Upper lobe of left lung (tissue), 6 donors: ENCODE results near the gene SPRED1. TPM values are rescaled to one million over a fixed set of nuclear protein-coding genes. Genes with fewer than 3 reads are reported as not detected.
"Not testable (repeated sequence)": the region's sequence is repeated elsewhere in the genome, so short reads cannot be mapped to it uniquely, and the experiment has no call there.

Source experiments
- ATAC-seq, 2 donors: fragments of 200-7000 bp; cut with Tn5 transposase; one replicate each; pipeline ENCODE4 v1.9.1; 2022; ENCODE audit warnings: mild to moderate bottlenecking in 2 of 2, moderate library complexity in 2 of 2; ENCODE audit not compliant: low FRiP score in 2 of 2
- DNase-seq, 2 donors: peaks; one replicate each; pipeline ENCODE4 v3.0.0-alpha.2; 2019 to 2020
- H3K27ac ChIP-seq, 4 donors: fragments of 200-600 bp; sonication (generic); one replicate each; pipeline ENCODE4 v1.5.1; 2016 to 2019
- H3K27me3 ChIP-seq, 4 donors: fragments of 200-600 bp; sonication (generic); one replicate each; pipeline ENCODE4 v1.5.1; 2017 to 2019
- H3K36me3 ChIP-seq, 4 donors: fragments of 200-600 bp; sonication (generic); one replicate each; pipeline ENCODE4 v1.5.1; 2016 to 2019
- H3K4me1 ChIP-seq, 4 donors: fragments of 200-600 bp; sonication (generic); one replicate each; pipeline ENCODE4 v1.5.1; 2018 to 2019
- H3K4me3 ChIP-seq, 4 donors: fragments of 200-600 bp; sonication (generic); one replicate each; pipeline ENCODE4 v1.5.1; 2017 to 2019; ENCODE audit warnings: mild to moderate bottlenecking in 2 of 4, moderate library complexity in 1 of 4
- H3K9me3 ChIP-seq, 4 donors: fragments of 200-600 bp; sonication (generic); one replicate each; pipeline ENCODE4 v1.5.1; 2018 to 2019
- CTCF ChIP-seq, 6 experiments: fragments of 450-650 bp in 4 of 6; fragments of 200-600 bp in 2 of 6; sonication (generic) in 2 of 6; IDR thresholded peaks; one replicate each; pipeline ENCODE4 v1.5.1; 2016 to 2019; ENCODE audit warnings: antibody characterized with exemption in 6 of 6
- EP300 ChIP-seq, 4 donors: sonication (generic); formaldehyde crosslinking; IDR thresholded peaks; one replicate each; pipeline ENCODE4 v1.5.1; 2017; ENCODE audit warnings: antibody characterized with exemption in 4 of 4, control low read depth in 2 of 4
- POLR2A ChIP-seq, 4 donors: fragments of 450-650 bp; IDR thresholded peaks; one replicate each; pipeline ENCODE4 v1.5.1; 2016 to 2017; ENCODE audit warnings: antibody characterized with exemption in 4 of 4, mild to moderate bottlenecking in 2 of 4
- POLR2AphosphoS5 ChIP-seq, 2 donors: sonication (generic); formaldehyde crosslinking; IDR thresholded peaks; one replicate each; pipeline ENCODE4 v1.5.1; 2017; ENCODE audit warnings: antibody characterized with exemption in 2 of 2
- WGBS, 2 donors: methylation state at CpG; one replicate each; pipeline ENCODE4 v1.1.5; 2017 to 2018; 5-methylcytosine and 5-hydroxymethylcytosine counted together
- total RNA-seq, 6 donors: library from RNA; depleted of rRNA in 4 of 6; stranded (reverse); fragments of >200 nt in 4 of 6; gene quantifications; one replicate each; pipeline versions ENCODE4 v1.1.0 to v1.2.1, GENCODE V29; 2016 to 2021
- donor health status: DM: no; HTN: no; CAD: no; lungs with moderate emphysema.
- donor health status: DM: no; HTN: yes; CAD: no; lungs with severe emphysema.

Gene SPRED1
- total RNA-seq, 6 donors from 2014 or later: 30.9 to 73.4 (median 46.1) TPM

- H3K27ac ChIP-seq: peak overlapping the region in 1 of 4 donors; percentile 2
- ATAC-seq: peak in 1 of 2 donors; percentile 41
- H3K4me1 ChIP-seq: peaks cover 10 to 19% (median 18%) of the 10 kb centered on the region in 4 donors
- H3K4me3 ChIP-seq: no peak overlapping the region
- WGBS, 2 donors: 51 to 56% methylated on average over 7 of the region's 7 CpGs
- TF ChIP-seq POLR2AphosphoS5 (IDR thresholded peaks at IDR 0.05) (no peak), EP300 (IDR thresholded peaks at IDR 0.05) (no peak)
- no peaks in the 10 kb centered on the region for H3K9me3 ChIP-seq
- peaks cover 0 to 4% (median 0%) of the 10 kb centered on the region in 4 donors for H3K36me3 ChIP-seq
- no peak for DNase-seq
- no peaks in the 10 kb centered on the region for H3K27me3 ChIP-seq
Observed at GRCh38 chr15:38266247-38266986, 13.8 kb downstream of the SPRED1 start.

GRCh38 chr15:38267421-38268022, 14.9 kb downstream of the SPRED1 start:
- no peaks in the 10 kb centered on the region for H3K27me3 ChIP-seq
- TF ChIP-seq POLR2AphosphoS5 (IDR thresholded peaks at IDR 0.05): no peak
- TF ChIP-seq POLR2A (IDR thresholded peaks at IDR 0.05): no peak
- no peak for TF ChIP-seq EP300 (IDR thresholded peaks at IDR 0.05)
- TF ChIP-seq CTCF (IDR thresholded peaks at IDR 0.05): no peak
- H3K9me3 ChIP-seq: no peaks in the 10 kb centered on the region
- DNase-seq (no peak), ATAC-seq (no peak)
- H3K36me3 ChIP-seq: peaks cover 0 to 4% (median 0%) of the 10 kb centered on the region in 4 donors
- no peak overlapping the region for H3K4me3 ChIP-seq
- WGBS, 2 donors: 79 to 82% methylated on average over 3 of the region's 3 CpGs
- peaks cover 10 to 19% (median 17%) of the 10 kb centered on the region in 4 donors for H3K4me1 ChIP-seq
- H3K27ac ChIP-seq: no peak overlapping the region

- H3K4me1 ChIP-seq: peaks cover 5 to 24% (median 17%) of the 10 kb centered on the region in 4 donors
- TF ChIP-seq POLR2A (IDR thresholded peaks at IDR 0.05): no peak
- TF ChIP-seq POLR2AphosphoS5 (IDR thresholded peaks at IDR 0.05): no peak
- TF ChIP-seq CTCF (IDR thresholded peaks at IDR 0.05): no peak
- TF ChIP-seq EP300 (IDR thresholded peaks at IDR 0.05): no peak
- no peak for ATAC-seq
Observed at GRCh38 chr15:38271144-38271543, 18.5 kb downstream of the SPRED1 start.

GRCh38 chr15:38271895-38272294, 19.3 kb downstream of the SPRED1 start:
- H3K27ac ChIP-seq: no peak overlapping the region
- no peak overlapping the region for H3K4me3 ChIP-seq
- ATAC-seq (no peak), DNase-seq (no peak)
- 91% methylated on average over 3 of the region's 3 CpGs for WGBS, 2 donors
- peaks cover 5 to 16% (median 12%) of the 10 kb centered on the region in 4 donors for H3K4me1 ChIP-seq
- H3K36me3 ChIP-seq: peaks cover 0 to 8% (median 0%) of the 10 kb centered on the region in 4 donors
- no peaks in the 10 kb centered on the region for H3K9me3 ChIP-seq
- H3K27me3 ChIP-seq: no peaks in the 10 kb centered on the region
- no peak for TF ChIP-seq CTCF (IDR thresholded peaks at IDR 0.05)
- no peak for TF ChIP-seq POLR2A (IDR thresholded peaks at IDR 0.05)
- no peak for TF ChIP-seq EP300 (IDR thresholded peaks at IDR 0.05)
- no peak for TF ChIP-seq POLR2AphosphoS5 (IDR thresholded peaks at IDR 0.05)

More at GRCh38 chr15:38271144-38271543, 18.5 kb downstream of the SPRED1 start:
- no peak for DNase-seq
- Histone ChIP-seq H3K36me3 (peaks cover 0 to 8% (median 0%) of the 10 kb centered on the region in 4 donors), H3K27ac (no peak overlapping the region), H3K27me3 (no peaks in the 10 kb centered on the region), H3K4me3 (no peak overlapping the region), H3K9me3 (no peaks in the 10 kb centered on the region)

- H3K4me3 ChIP-seq, H3K9me3 ChIP-seq, H3K27me3 ChIP-seq, H3K27ac ChIP-seq, H3K36me3 ChIP-seq, ATAC-seq: not testable (repeated sequence)
- peak in 1 of 2 donors; percentile 42 for DNase-seq
- 58 to 69% methylated on average over 3 of the region's 3 CpGs for WGBS, 2 donors
- peaks cover 5 to 16% (median 12%) of the 10 kb centered on the region in 4 donors for H3K4me1 ChIP-seq
Observed at GRCh38 chr15:38272431-38272830, 19.8 kb downstream of the SPRED1 start.
